Neural progenitor cell (in vitro differentiated cells): ENCODE data around the gene TTLL9.

ENCODE experiments used
- EZH2 ChIP-seq: fragments of 200-600 bp; sonication (generic); IDR thresholded peaks from 2 replicates; pipeline ENCODE4 v1.6.1; 2017; ENCODE audit warnings: antibody characterized with exemption, mild to moderate bottlenecking, moderate library complexity
- TF ChIP-seq, protein P1 (sequence below): fragments of 200-600 bp; sonication (generic); IDR thresholded peaks from 2 replicates; pipeline ENCODE4 v1.5.1; 2017; ENCODE audit warnings: antibody characterized with exemption, mild to moderate bottlenecking

DNA sequence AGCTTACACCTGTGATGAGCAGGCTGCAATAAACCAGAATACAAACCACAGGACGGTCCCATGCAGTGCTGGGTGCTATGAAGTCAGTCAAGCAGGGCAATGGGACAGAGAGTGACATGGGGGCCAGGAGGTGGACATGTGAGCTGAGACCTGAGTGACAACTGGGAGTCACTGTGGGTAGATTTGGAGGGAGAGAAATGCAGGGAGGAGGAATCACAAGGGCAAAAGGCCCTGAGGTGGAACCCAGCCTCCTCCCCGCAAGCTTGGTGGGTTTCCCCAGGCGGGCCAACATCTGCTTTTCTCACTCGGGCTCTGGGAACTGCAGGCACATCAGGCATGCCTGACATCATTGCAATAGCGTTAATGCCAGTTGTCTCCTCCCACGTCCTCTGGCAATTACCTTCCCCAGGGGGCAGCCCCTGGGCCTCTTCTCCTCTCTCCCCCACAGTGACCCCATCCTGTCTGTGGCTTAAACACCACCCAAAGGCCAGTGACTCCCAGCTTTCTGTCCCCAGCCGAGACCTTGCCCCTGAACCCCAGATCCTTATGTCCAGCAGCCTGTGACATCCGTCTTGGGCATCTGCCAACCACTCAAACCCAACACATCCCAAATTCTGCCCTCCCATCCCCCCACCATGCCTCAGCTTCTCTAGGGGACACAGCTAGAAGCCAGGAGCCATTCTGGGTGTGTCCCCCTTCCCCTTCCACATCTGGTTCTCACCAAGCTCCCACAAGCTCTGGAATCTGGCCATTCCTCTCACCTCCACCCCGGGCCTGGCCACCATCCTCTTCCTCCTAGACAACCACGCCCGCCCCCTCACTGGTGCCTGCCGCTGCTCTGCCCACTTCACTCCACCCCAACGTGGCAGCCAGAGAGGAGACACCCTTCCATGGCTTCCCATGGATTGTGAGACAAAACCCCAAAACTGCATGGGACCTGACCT lies 53.2 kb downstream of the TTLL9 start:
- TF ChIP-seq, protein P1, sequence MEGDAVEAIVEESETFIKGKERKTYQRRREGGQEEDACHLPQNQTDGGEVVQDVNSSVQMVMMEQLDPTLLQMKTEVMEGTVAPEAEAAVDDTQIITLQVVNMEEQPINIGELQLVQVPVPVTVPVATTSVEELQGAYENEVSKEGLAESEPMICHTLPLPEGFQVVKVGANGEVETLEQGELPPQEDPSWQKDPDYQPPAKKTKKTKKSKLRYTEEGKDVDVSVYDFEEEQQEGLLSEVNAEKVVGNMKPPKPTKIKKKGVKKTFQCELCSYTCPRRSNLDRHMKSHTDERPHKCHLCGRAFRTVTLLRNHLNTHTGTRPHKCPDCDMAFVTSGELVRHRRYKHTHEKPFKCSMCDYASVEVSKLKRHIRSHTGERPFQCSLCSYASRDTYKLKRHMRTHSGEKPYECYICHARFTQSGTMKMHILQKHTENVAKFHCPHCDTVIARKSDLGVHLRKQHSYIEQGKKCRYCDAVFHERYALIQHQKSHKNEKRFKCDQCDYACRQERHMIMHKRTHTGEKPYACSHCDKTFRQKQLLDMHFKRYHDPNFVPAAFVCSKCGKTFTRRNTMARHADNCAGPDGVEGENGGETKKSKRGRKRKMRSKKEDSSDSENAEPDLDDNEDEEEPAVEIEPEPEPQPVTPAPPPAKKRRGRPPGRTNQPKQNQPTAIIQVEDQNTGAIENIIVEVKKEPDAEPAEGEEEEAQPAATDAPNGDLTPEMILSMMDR, result no peak
- TF ChIP-seq EZH2, result no peak
